Stimulated activated memory B cell treated with anti-CD40 and anti-IgM and Interleukin-4, amounts not matched to agents 10 μg/mL and 1 μg/mL and 100 μg/mL, for 72 hours (primary cell): Measurements from ENCODE around the gene F11R.
"Not testable (repeated sequence)": the region's sequence is repeated elsewhere in the genome, so short reads cannot be mapped to it uniquely, and the experiment has no call there.

Experiments
- ATAC-seq: fragments of 150-1000 bp; cut with Tn5 transposase; 2 replicates; pipeline ENCODE4 v1.10.0; 2021
- H3K27ac Mint-ChIP-seq: one replicate; pipeline ENCODE4 v1.8.0; 2022; ENCODE audit warnings: mild to moderate bottlenecking, mixed read lengths
- H3K27me3 Mint-ChIP-seq: one replicate; pipeline ENCODE4 v1.8.0; 2022; ENCODE audit warnings: mixed read lengths
- H3K36me3 Mint-ChIP-seq: one replicate; pipeline ENCODE4 v1.8.0; 2022; ENCODE audit warnings: mixed read lengths
- H3K4me1 Mint-ChIP-seq: one replicate; pipeline ENCODE4 v1.8.0; 2022; ENCODE audit warnings: mixed read lengths
- H3K4me3 Mint-ChIP-seq: one replicate; pipeline ENCODE4 v1.8.0; 2022; ENCODE audit warnings: mild to moderate bottlenecking, moderate library complexity, mixed read lengths
- H3K9me3 Mint-ChIP-seq: one replicate; pipeline ENCODE4 v1.8.0; 2022; ENCODE audit warnings: mixed read lengths

Gene F11R

DNA sequence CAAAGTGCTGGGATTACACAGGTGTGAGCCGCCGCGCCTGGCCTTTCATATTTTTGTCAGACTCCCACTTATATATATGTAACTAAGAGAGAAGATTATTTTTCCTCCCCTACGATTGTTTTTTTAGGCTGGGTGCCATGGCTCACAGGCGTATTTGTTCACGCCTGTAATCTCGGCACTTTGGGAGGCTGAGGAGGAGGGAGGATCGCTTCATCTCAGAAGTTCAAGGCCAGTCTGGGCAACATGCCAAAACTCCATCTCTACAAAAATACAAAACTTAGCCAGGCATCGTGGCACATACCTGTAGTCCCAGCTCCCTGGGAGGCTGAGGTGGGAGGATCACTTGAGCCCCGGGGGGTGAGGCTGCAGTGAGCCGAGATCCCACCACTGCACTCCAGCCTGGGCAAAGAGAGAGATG lies 42.4 kb downstream of the F11R start:
- Mint-ChIP-seq H3K9me3 (no peaks in the 10 kb centered on the region), H3K4me3 (no peak overlapping the region), H3K27ac (no peak overlapping the region), H3K4me1 (peaks cover 13% of the 10 kb centered on the region), H3K27me3 (peaks cover 23% of the 10 kb centered on the region), H3K36me3 (no peaks in the 10 kb centered on the region)
- ATAC-seq = no peak

DNA sequence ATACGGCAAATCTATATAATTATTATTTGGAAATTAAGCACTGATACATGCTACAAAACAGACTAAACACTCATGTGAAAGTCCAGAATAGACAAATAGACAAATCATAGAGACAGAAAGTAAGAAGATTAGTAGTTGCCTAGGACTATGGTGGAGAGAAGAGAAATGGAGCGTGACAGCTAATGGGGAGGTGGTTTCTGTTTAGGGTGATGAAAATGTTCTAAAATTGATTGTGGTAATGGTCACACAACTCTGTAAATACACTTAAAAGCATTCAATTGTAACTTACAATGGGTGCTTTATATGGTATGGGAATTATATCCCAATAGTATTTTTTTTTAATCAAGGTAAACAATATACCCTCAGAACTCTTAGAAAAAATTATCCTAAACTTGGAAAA lies 45.9 kb downstream of the F11R start:
- H3K9me3 Mint-ChIP-seq = no peaks in the 10 kb centered on the region
- no peaks in the 10 kb centered on the region for H3K27me3 Mint-ChIP-seq
- no peak for ATAC-seq

DNA sequence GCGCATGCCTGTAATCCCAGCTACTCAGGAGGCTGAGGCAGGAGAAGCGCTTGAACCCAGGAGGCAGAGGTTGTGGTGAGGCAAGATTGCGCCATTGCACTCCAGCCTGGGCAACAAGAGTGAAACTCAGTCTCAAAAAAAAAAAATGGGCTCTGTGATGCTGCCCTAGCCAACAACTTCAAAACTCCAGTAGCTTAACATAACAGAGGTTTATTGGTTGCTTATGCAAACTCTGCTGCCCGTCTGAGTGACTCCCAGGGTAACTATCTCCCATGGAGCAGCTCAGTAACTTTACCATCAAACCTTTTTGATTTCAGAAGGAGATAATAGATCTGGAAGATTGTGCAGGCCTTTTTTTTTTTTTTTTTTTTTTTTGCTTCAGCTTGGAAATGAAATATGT lies 47.5 kb downstream of the F11R start:
- Mint-ChIP-seq H3K4me1 (peaks cover 11% of the 10 kb centered on the region), H3K36me3 (no peaks in the 10 kb centered on the region), H3K9me3 (no peaks in the 10 kb centered on the region), H3K4me3 (no peak overlapping the region), H3K27me3 (no peaks in the 10 kb centered on the region), H3K27ac (no peak overlapping the region)
- ATAC-seq = no peak

More for the DNA sequence above, 45.9 kb downstream of the F11R start:
- Mint-ChIP-seq H3K36me3 (no peaks in the 10 kb centered on the region), H3K4me1 (peaks cover 11% of the 10 kb centered on the region), H3K4me3 (no peak overlapping the region), H3K27ac (no peak overlapping the region)

DNA sequence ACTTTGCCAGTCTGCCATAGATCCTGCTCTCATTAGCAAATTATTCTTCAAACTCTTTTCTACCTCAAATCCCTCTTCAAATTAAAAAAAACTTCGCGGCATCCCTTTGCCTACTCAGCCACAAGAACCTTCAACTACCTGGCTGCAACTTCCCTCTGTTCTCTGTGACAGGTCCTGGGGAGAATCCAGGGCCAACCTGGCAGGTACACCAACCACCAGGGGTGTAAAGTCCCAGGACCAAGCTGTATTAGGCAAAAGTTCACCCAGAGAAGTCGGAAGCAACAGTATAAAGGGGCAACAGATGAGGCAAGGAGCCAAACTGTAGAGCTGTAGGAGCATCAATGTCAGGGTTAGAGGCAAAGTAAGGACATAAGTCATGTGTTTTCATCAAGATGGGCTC lies 48.0 kb downstream of the F11R start:
- H3K4me1 Mint-ChIP-seq = peaks cover 11% of the 10 kb centered on the region
- no peaks in the 10 kb centered on the region for H3K36me3 Mint-ChIP-seq
- no peaks in the 10 kb centered on the region for H3K27me3 Mint-ChIP-seq
- H3K27ac Mint-ChIP-seq = no peak overlapping the region
- no peaks in the 10 kb centered on the region for H3K9me3 Mint-ChIP-seq
- ATAC-seq = no peak
- no peak overlapping the region for H3K4me3 Mint-ChIP-seq

DNA sequence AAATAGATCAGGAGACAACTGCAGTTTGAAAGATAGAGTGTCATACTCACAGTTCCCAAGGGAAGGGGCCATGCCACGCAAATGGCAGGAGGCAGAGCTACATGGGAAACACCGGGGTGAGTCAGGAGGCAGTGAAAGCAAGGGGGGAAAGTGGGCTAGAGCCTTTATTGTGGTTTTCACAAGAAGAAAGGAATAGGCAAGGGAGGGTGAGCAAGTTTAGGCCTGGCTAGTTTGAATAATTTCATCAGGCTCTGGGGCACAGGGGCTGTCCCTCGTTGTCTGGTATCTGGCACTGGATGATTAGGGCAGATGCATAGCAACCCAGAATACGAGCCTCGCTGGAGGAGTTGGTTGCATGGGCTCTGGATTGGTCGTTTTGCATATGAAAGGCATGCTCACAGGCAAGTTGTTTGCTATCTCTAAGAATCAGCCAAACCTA lies 49.3 kb downstream of the F11R start:
- Mint-ChIP-seq H3K4me1 (peaks cover 11% of the 10 kb centered on the region), H3K9me3 (no peaks in the 10 kb centered on the region), H3K4me3 (peak overlapping the region; percentile 2), H3K36me3 (no peaks in the 10 kb centered on the region), H3K27ac (peak overlapping the region; percentile 40), H3K27me3 (no peaks in the 10 kb centered on the region)
- peak; percentile 95 for ATAC-seq

DNA sequence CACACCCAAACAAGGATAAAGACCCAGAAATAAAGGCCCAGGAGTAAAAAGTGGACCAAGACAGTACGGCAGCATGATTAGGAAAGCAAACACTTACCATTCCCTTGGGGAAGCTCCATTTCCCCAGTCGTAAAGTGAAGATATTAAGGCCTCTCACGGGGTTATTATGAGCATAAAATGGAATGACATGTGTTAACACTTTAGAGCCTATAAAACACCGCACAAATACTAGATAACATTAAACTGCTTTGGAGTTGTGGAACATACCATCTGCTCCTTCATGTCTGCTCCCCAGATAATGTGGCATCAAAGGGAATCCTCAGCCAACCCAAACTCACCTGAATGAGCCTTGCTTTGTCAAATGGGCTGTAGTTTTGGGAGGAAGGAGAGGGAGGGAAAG lies 57.4 kb downstream of the F11R start:
- H3K4me3 Mint-ChIP-seq = no peak overlapping the region
- H3K4me1 Mint-ChIP-seq = no peaks in the 10 kb centered on the region
- H3K36me3 Mint-ChIP-seq = no peaks in the 10 kb centered on the region
- no peak overlapping the region for H3K27ac Mint-ChIP-seq
- H3K27me3 Mint-ChIP-seq = no peaks in the 10 kb centered on the region
- no peaks in the 10 kb centered on the region for H3K9me3 Mint-ChIP-seq
- ATAC-seq = no peak

DNA sequence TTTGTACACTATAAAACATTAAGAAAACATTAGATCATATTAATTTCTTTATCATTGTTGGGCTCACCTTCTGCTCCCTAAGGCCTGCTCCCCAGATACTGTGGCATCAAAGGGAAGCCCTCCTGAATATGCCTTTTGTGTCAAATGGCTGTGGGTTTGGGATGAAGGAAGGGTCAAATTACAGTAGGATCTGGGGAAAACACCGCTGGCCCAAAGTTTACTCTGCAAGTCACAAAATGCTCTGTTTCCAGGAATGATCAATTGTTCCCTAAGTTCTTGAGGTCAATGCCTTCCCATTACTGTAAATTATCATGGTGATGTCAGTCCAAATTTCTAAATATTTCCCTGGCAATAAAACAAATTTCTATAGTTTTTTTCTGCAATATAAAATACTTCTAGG lies 59.5 kb downstream of the F11R start:
- Mint-ChIP-seq H3K4me3 (no peak overlapping the region), H3K27ac (no peak overlapping the region), H3K27me3 (no peaks in the 10 kb centered on the region), H3K4me1 (no peaks in the 10 kb centered on the region), H3K36me3 (no peaks in the 10 kb centered on the region), H3K9me3 (no peaks in the 10 kb centered on the region)
- no peak for ATAC-seq

DNA sequence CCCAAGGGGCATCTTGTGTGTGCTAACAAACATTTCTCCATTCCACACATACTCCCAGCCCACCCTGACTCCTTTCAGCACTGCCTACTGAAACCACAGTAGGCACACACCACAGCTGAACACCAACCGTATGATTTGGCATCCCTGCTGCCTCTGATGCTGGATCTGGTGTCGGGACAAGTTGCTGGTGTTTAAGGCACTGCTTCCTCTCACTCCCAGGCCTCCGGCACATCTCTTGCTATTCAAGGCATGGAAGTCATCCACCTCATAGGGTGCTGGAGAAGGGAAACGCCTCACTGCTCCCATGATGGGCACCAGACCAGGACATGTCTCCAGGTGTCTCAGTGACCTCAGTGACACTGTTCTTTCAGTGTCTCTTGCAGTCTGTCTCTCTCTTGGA lies 64.0 kb downstream of the F11R start:
- peaks cover 8% of the 10 kb centered on the region for H3K4me1 Mint-ChIP-seq
- no peak overlapping the region for H3K4me3 Mint-ChIP-seq
- no peak for ATAC-seq
- H3K27ac Mint-ChIP-seq = no peak overlapping the region
- no peaks in the 10 kb centered on the region for H3K9me3 Mint-ChIP-seq
- H3K27me3 Mint-ChIP-seq = no peaks in the 10 kb centered on the region
- H3K36me3 Mint-ChIP-seq = no peaks in the 10 kb centered on the region

DNA sequence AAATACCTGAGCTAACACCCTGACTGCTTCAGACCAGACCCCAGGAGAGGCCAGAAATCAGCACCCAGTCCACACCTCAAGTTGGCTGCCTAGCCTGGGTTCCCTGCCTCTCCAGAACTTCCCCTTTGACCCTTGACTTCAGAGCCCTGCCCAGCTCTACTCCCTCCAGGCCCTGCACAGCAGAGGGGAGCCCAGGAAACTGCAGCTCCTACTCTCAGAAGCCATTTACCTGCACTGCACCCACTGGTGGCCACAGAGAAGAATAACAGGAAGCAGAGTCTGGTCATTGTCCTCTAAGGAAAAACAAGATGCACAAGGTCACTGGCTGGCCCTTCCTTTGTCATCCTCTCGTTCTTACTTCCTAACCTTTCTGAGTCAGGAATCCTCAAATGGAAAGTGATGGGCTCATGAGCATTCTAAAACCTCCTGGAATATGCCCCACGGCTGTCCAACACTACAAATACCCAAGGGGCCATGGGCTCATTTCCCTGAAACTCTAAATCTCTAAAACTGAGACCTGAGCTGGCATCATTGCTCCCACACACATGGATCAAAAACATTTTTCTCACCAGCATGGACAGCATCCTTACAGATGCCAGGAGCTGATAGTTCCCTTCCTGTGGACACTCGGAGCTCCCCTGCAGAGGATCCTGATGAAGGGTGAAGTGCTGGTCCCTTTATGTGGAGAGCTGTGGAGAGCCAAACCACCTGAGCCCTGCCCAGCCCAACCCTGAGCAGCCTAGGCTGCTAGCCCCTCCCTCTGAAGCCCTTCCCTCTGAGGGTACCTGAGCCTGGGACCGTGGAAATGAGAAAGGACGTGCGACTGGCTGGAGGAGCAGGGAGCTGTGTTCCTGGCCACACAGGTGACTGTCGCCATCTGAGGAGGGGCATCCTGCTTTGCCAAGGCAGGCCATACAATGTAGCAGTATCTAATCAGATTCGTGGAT lies 66.5 kb downstream of the F11R start, which contains the start of gene ITLN2:
Gene ITLN2 (minus strand): TSS at position 652 of the 947 bp plus-strand sequence. CDS start 68 bp downstream, at position 584.
- no peaks in the 10 kb centered on the region for H3K36me3 Mint-ChIP-seq
- no peaks in the 10 kb centered on the region for H3K9me3 Mint-ChIP-seq
- H3K4me1 Mint-ChIP-seq = peaks cover 8% of the 10 kb centered on the region
- H3K27ac Mint-ChIP-seq = no peak within 1 kb of the TSS
- no peak within 1 kb of the TSS for H3K4me3 Mint-ChIP-seq
- peak; percentile 66 for ATAC-seq
- no peaks in the 10 kb centered on the region for H3K27me3 Mint-ChIP-seq

DNA sequence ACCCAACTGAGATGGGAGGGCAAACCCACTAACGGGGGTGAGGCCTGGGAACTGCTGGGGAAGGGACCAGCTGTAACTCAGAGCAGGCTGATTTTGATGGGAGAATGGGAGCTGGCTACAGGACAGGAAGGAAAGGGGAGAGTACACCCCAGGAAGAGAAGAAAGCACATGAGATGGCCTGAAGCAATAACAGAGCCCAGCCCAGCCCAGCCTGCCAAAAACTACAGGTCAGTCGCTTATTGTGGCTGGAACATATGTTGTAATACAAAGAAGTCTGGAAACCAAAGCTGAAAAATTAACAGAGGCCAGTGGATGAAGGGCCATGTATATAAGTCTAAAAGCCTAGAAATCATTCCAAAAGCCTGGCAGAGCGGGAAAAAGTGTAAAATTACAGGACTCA lies 67.9 kb downstream of the F11R start:
- H3K9me3 Mint-ChIP-seq = no peaks in the 10 kb centered on the region
- peaks cover 8% of the 10 kb centered on the region for H3K4me1 Mint-ChIP-seq
- no peak overlapping the region for H3K4me3 Mint-ChIP-seq
- H3K27me3 Mint-ChIP-seq = no peaks in the 10 kb centered on the region
- no peak for ATAC-seq
- no peaks in the 10 kb centered on the region for H3K36me3 Mint-ChIP-seq
- peak overlapping the region; percentile 38 for H3K27ac Mint-ChIP-seq

DNA sequence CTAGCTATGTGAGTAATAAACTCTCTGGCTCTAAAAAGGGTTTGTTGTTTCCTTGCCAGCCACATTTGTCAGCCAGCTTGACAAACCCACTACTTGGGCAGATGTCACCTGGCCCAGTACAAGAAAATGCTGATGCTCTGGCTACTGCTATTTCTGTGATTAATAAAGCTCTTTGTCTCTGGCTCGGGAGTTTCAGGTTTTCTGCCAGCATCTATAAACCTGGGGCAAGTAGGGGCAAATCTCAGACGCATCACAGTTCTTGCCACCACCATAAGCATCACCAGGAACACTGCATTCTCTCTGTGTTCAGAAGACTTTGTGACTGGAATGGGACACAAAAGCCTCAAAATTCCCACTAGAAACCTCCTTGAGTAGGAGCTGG lies 68.8 kb downstream of the F11R start:
- Mint-ChIP-seq H3K27ac (no peak overlapping the region), H3K36me3 (no peaks in the 10 kb centered on the region), H3K4me1 (peaks cover 8% of the 10 kb centered on the region), H3K4me3 (no peak overlapping the region), H3K27me3 (no peaks in the 10 kb centered on the region), H3K9me3 (no peaks in the 10 kb centered on the region)
- no peak for ATAC-seq

DNA sequence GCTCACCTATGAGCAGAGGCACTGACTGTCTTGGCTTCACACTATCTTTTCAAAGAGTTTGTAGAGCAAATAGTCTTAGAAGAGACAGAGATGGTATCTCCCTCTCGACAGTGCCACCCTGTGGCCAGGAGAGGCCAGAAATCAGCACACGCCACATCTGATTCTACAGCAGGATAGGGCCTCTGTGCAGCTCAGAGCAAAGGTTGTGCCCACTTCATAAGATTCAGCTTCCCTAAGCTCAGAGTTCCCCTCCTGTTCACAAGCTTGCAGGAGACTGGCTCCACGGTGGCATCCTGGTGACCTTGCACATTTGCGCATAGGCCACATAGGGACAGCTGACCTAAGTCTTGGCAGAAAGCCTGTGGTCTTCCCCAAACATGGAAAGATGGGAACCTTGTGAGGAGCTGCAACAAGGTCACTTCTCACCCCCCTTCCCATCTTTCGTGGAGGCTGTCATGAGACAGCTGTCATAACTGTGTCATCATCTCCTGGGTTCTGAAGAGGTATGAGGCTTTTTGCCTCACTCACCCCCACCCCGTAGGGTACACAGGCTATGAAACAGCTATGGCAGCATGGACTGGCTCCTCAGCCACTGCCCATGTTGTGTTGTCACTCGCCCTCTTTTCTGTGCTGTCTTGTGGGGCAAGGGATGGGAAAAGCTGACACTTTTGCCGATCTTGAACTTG lies 69.4 kb downstream of the F11R start:
- Mint-ChIP-seq H3K9me3 (no peaks in the 10 kb centered on the region), H3K27ac (no peak overlapping the region), H3K4me3 (no peak overlapping the region), H3K27me3 (no peaks in the 10 kb centered on the region), H3K4me1 (peaks cover 8% of the 10 kb centered on the region), H3K36me3 (no peaks in the 10 kb centered on the region)
- peak; percentile 82 for ATAC-seq

DNA sequence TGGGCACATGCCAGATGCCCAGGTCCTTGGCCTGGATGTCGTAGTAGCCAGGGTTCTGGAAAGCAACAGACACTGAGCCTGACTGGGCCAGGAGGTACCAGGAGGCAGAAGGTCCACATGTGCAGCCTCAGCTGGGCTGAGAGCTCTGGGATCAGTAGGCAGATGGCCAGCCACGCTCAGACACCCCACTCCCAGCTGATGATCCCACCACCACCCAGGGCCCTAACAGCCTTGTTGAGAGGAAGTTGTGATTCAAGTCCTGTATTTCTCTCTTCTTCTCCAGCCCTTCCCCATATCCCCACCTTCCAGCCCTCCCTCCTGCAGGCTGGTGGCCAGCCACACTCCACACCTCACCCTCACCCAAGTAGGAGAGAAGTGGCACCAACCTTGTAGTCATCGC lies 70.3 kb downstream of the F11R start:
- peaks cover 8% of the 10 kb centered on the region for H3K4me1 Mint-ChIP-seq
- H3K27me3 Mint-ChIP-seq = no peaks in the 10 kb centered on the region
- ATAC-seq = no peak
- no peak overlapping the region for H3K27ac Mint-ChIP-seq
- no peaks in the 10 kb centered on the region for H3K36me3 Mint-ChIP-seq
- H3K4me3 Mint-ChIP-seq = no peak overlapping the region
- H3K9me3 Mint-ChIP-seq = no peaks in the 10 kb centered on the region

DNA sequence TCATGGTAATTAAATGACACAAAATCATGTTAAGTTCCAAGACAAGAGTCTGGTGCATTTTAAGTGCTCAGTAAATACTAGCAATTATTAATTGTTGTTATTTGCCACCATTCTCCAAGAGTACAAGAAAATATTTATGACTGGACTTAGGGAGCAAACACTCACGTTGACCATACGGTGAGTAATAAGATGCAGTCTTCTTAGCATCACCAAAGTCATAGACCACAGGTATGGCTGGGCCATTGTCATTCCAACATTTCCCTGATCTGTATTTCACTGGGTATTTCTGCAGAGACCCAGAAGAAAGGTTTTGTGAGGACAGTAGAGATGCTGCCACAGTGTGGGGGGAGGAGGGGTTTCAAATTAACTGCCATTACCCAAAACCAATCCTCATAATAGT lies 71.1 kb downstream of the F11R start:
- H3K27me3 Mint-ChIP-seq = peaks cover 5% of the 10 kb centered on the region
- H3K9me3 Mint-ChIP-seq = no peaks in the 10 kb centered on the region
- no peaks in the 10 kb centered on the region for H3K36me3 Mint-ChIP-seq
- peaks cover 8% of the 10 kb centered on the region for H3K4me1 Mint-ChIP-seq
- no peak overlapping the region for H3K27ac Mint-ChIP-seq
- no peak overlapping the region for H3K4me3 Mint-ChIP-seq
- ATAC-seq = no peak

DNA sequence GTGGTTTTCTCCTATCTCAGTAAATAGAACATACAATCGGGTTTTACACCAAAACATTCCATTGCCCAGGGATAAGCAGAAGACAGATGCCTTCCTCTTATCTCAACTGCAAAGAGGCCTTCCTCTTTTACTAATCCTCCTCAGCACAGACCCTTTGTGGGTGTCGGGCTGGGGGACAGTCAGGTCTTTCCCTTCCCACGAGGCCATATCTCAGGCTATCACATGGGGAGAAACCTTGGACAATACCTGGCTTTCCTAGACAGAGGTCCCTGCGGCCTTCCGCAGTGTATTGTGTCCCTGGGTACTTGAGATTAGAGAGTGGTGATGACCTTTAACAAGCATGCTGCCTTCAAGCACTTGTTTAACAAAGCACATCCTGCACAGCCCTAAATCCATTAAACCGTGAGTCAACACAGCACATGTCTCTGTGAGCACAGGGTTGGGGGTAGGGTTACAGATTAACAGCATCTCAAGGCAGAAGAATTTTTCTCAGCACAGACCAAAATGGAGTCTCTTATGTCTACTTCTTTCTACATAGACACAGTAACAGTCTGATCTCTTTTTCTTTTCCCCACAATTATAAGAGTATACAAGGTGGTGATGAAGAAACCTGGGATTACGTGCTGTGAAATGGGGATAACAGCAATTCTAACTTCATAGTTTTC lies 71.6 kb downstream of the F11R start:
- ATAC-seq, H3K4me1 Mint-ChIP-seq, H3K27ac Mint-ChIP-seq, H3K9me3 Mint-ChIP-seq, H3K4me3 Mint-ChIP-seq, H3K36me3 Mint-ChIP-seq: not testable (repeated sequence)
- H3K27me3 Mint-ChIP-seq = peaks cover 10% of the 10 kb centered on the region
